Stimulated activated effector memory CD8-positive, alpha-beta T cell treated with anti-CD3 and anti-CD28 coated beads, Interleukin-12 subunit alpha, Interleukin-12 subunit beta, amount 100 ng/mL, for 72 hours (primary cell): ENCODE measurements around the gene CTNNA2.

Experiments used
- ATAC-seq: fragments of 150-1000 bp; cut with Tn5 transposase; 2 replicates; pipeline ENCODE4 v1.10.0; 2021
- DNase-seq, 2 donors: peaks; one replicate each; pipeline ENCODE4 v3.0.0; 2021 to 2022; ENCODE audit warnings: low spot score in 2 of 2
- H3K27ac Mint-ChIP-seq: one replicate; pipeline ENCODE4 v1.8.0; 2022; ENCODE audit warnings: mild to moderate bottlenecking, mixed read lengths
- H3K36me3 Mint-ChIP-seq: one replicate; pipeline ENCODE4 v1.8.0; 2022; ENCODE audit warnings: mild to moderate bottlenecking, mixed read lengths
- H3K4me1 Mint-ChIP-seq: one replicate; pipeline ENCODE4 v1.8.0; 2022; ENCODE audit warnings: mixed read lengths
- H3K4me3 Mint-ChIP-seq: one replicate; pipeline ENCODE4 v1.8.0; 2022; ENCODE audit warnings: mild to moderate bottlenecking, mixed read lengths
- H3K9me3 Mint-ChIP-seq: one replicate; pipeline ENCODE4 v1.8.0; 2022; ENCODE audit warnings: mixed read lengths

CTNNA2 gene

GRCh38 chr2:79827881-79828280, 315.0 kb downstream of the CTNNA2 start:
- ATAC-seq (no peak), DNase-seq (no peak)
- no peak overlapping the region for H3K27ac Mint-ChIP-seq
- H3K4me3 Mint-ChIP-seq, result no peak overlapping the region
- H3K9me3 Mint-ChIP-seq, result peaks cover 14% of the 10 kb centered on the region
- no peaks in the 10 kb centered on the region for H3K36me3 Mint-ChIP-seq
- no peaks in the 10 kb centered on the region for H3K4me1 Mint-ChIP-seq

DNA sequence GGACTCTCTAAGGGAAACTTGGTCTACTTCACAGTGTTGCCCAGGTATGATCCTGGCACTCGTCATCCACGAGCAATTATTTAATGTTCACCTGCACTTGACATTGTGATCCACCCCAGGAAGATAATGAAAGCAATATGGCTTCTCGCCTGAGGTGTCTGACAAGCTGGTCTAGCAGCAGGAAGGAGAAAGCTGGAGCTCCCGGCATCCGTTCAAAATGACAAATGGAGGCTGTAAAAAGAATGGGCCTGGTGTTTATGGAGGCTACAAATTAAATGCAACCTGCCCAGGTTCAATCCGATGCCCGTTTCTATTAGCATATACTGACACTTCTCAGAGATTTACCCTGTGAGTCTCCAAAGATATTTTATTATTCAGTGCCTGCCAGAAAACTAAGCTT, 317.6 kb downstream of the CTNNA2 start:
- Mint-ChIP-seq H3K4me3 (no peak overlapping the region), H3K4me1 (no peaks in the 10 kb centered on the region), H3K36me3 (no peaks in the 10 kb centered on the region), H3K27ac (no peak overlapping the region), H3K9me3 (peaks cover 7% of the 10 kb centered on the region)
- no peak for DNase-seq
- no peak for ATAC-seq

- Mint-ChIP-seq H3K4me1 (no peaks in the 10 kb centered on the region), H3K36me3 (no peaks in the 10 kb centered on the region), H3K9me3 (peaks cover 11% of the 10 kb centered on the region), H3K27ac (no peak overlapping the region), H3K4me3 (no peak overlapping the region)
- ATAC-seq (no peak), DNase-seq (no peak)
Measured at GRCh38 chr2:79831961-79832360, 319.1 kb downstream of the CTNNA2 start.

GRCh38 chr2:79832511-79833234, 319.8 kb downstream of the CTNNA2 start:
- Mint-ChIP-seq H3K27ac (no peak overlapping the region), H3K9me3 (peaks cover 11% of the 10 kb centered on the region), H3K4me1 (no peaks in the 10 kb centered on the region), H3K36me3 (no peaks in the 10 kb centered on the region), H3K4me3 (no peak overlapping the region)
- ATAC-seq (no peak), DNase-seq (no peak)

GRCh38 chr2:79833235-79833878, 320.5 kb downstream of the CTNNA2 start:
- ATAC-seq (no peak), DNase-seq (no peak)
- peaks cover 15% of the 10 kb centered on the region for H3K9me3 Mint-ChIP-seq
- H3K27ac Mint-ChIP-seq, result no peak overlapping the region
- H3K36me3 Mint-ChIP-seq, result no peaks in the 10 kb centered on the region
- H3K4me1 Mint-ChIP-seq, result no peaks in the 10 kb centered on the region
- H3K4me3 Mint-ChIP-seq, result no peak overlapping the region

GRCh38 chr2:79835911-79836310, 323.1 kb downstream of the CTNNA2 start:
- ATAC-seq (no peak), DNase-seq (no peak)
- peaks cover 14% of the 10 kb centered on the region for H3K9me3 Mint-ChIP-seq
- no peak overlapping the region for H3K4me3 Mint-ChIP-seq
- no peaks in the 10 kb centered on the region for H3K36me3 Mint-ChIP-seq
- no peaks in the 10 kb centered on the region for H3K4me1 Mint-ChIP-seq
- no peak overlapping the region for H3K27ac Mint-ChIP-seq

- DNase-seq (no peak), ATAC-seq (no peak)
- Mint-ChIP-seq H3K36me3 (no peaks in the 10 kb centered on the region), H3K27ac (no peak overlapping the region), H3K4me3 (no peak overlapping the region), H3K9me3 (peaks cover 18% of the 10 kb centered on the region), H3K4me1 (no peaks in the 10 kb centered on the region)
Measured at GRCh38 chr2:79844011-79844410, 331.2 kb downstream of the CTNNA2 start.

- ATAC-seq (no peak), DNase-seq (no peak)
- Mint-ChIP-seq H3K27ac (no peak overlapping the region), H3K9me3 (peaks cover 18% of the 10 kb centered on the region), H3K4me1 (no peaks in the 10 kb centered on the region), H3K36me3 (no peaks in the 10 kb centered on the region), H3K4me3 (no peak overlapping the region)
Measured at GRCh38 chr2:79846878-79847277, 334.0 kb downstream of the CTNNA2 start.

DNA sequence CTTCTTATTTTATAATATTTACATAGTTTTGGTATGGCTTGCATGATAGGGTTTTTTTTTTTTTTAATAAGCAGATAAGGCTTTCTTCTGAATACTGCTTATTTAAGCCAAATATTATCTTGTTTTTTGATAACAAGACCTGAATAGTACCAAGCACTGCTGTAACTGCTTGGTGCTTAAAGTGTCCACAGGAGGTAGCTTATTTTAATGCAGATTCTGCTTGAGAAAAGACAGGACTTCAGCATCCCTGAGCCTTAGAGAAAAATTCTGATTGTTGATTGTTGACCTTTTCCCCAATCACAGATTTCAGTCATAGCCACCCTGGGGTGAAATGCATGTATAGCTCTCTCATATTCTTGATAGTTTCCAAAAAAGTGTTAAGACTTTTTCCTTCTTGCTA, 336.4 kb downstream of the CTNNA2 start:
- peaks cover 15% of the 10 kb centered on the region for H3K9me3 Mint-ChIP-seq
- no peaks in the 10 kb centered on the region for H3K4me1 Mint-ChIP-seq
- H3K4me3 Mint-ChIP-seq, result no peak overlapping the region
- H3K27ac Mint-ChIP-seq, result no peak overlapping the region
- H3K36me3 Mint-ChIP-seq, result no peaks in the 10 kb centered on the region
- ATAC-seq (no peak), DNase-seq (no peak)

- peaks cover 19% of the 10 kb centered on the region for H3K9me3 Mint-ChIP-seq
Measured at GRCh38 chr2:79849949-79850348, 337.1 kb downstream of the CTNNA2 start.

GRCh38 chr2:79850912-79851311, 338.1 kb downstream of the CTNNA2 start:
- Mint-ChIP-seq H3K9me3 (peaks cover 22% of the 10 kb centered on the region), H3K36me3 (no peaks in the 10 kb centered on the region)
- ATAC-seq, result no peak

More at GRCh38 chr2:79849949-79850348, 337.1 kb downstream of the CTNNA2 start:
- DNase-seq (no peak), ATAC-seq (no peak)
- Mint-ChIP-seq H3K27ac (no peak overlapping the region), H3K36me3 (no peaks in the 10 kb centered on the region), H3K4me1 (no peaks in the 10 kb centered on the region), H3K4me3 (no peak overlapping the region)

GRCh38 chr2:79855264-79856006, 342.6 kb downstream of the CTNNA2 start:
- no peak for ATAC-seq
- Mint-ChIP-seq H3K36me3 (no peaks in the 10 kb centered on the region), H3K4me1 (no peaks in the 10 kb centered on the region), H3K4me3 (no peak overlapping the region), H3K27ac (no peak overlapping the region), H3K9me3 (peaks cover 17% of the 10 kb centered on the region)
- DNase-seq, result no peak

More at GRCh38 chr2:79850912-79851311, 338.1 kb downstream of the CTNNA2 start:
- Mint-ChIP-seq H3K4me3 (no peak overlapping the region), H3K4me1 (no peaks in the 10 kb centered on the region), H3K27ac (no peak overlapping the region)
- DNase-seq, result no peak

DNA sequence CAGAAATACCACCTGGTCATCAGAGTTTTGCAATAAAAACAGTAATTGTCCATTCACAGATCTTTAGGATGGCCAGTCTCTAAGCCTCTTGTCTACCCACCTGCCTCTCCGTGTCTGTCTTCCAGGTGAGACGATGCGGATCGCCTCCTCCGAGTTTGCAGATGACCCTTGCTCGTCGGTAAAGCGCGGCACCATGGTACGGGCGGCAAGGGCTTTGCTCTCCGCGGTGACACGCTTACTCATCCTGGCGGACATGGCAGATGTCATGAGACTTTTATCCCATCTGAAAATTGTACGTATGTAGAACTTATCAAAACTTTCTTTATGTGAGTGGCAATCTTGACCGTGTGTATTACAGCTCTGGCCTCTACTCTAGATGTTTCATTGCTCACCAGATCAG, 345.0 kb downstream of the CTNNA2 start:
- H3K4me1 Mint-ChIP-seq, result no peaks in the 10 kb centered on the region
- H3K9me3 Mint-ChIP-seq, result peaks cover 17% of the 10 kb centered on the region
- ATAC-seq (no peak), DNase-seq (no peak)
- H3K4me3 Mint-ChIP-seq, result no peak overlapping the region
- H3K27ac Mint-ChIP-seq, result no peak overlapping the region
- no peaks in the 10 kb centered on the region for H3K36me3 Mint-ChIP-seq

- Mint-ChIP-seq H3K4me3 (no peak overlapping the region), H3K9me3 (peaks cover 18% of the 10 kb centered on the region), H3K36me3 (no peaks in the 10 kb centered on the region), H3K27ac (no peak overlapping the region), H3K4me1 (no peaks in the 10 kb centered on the region)
- ATAC-seq, result no peak
- DNase-seq, result no peak
Measured at GRCh38 chr2:79860228-79861058, 347.6 kb downstream of the CTNNA2 start.

- no peak overlapping the region for H3K27ac Mint-ChIP-seq
Measured at GRCh38 chr2:79861059-79861374, 348.2 kb downstream of the CTNNA2 start.

More at GRCh38 chr2:79861059-79861374, 348.2 kb downstream of the CTNNA2 start:
- ATAC-seq (no peak), DNase-seq (no peak)
- no peak overlapping the region for H3K4me3 Mint-ChIP-seq
- no peaks in the 10 kb centered on the region for H3K36me3 Mint-ChIP-seq
- no peaks in the 10 kb centered on the region for H3K4me1 Mint-ChIP-seq
- H3K9me3 Mint-ChIP-seq, result peaks cover 18% of the 10 kb centered on the region
